SU-DHL-6 (cell line): ENCODE measurements around the gene PRKD2.

Experiments
- H2AFZ ChIP-seq: fragments of 200-600 bp; sonication (generic); 2 replicates; pipeline ENCODE4 v1.6.1; 2014; ENCODE audit warnings: low read depth, mild to moderate bottlenecking, moderate library complexity, mixed read lengths, antibody characterized with exemption, low read length; ENCODE audit not compliant: severe bottlenecking
- H3F3A ChIP-seq: fragments of 200-600 bp; shearing (Covaris generic); 2 replicates; pipeline ENCODE4 v1.6.0; 2016; ENCODE audit warnings: antibody characterized with exemption, mild to moderate bottlenecking; ENCODE audit not compliant: insufficient read depth
- H3K27ac ChIP-seq: fragments of 200-600 bp; sonication (generic); 2 replicates; pipeline ENCODE4 v1.5.1; 2016; ENCODE audit warnings: low read depth, mild to moderate bottlenecking, low read length, moderate library complexity, mixed read lengths
- H3K27me3 ChIP-seq: fragments of 200-600 bp; sonication (generic), shearing (Covaris generic); 2 replicates; pipeline ENCODE4 v1.6.0; 2014; ENCODE audit warnings: mild to moderate bottlenecking, low read length
- H3K36me3 ChIP-seq: fragments of 200-600 bp; sonication (generic); 2 replicates; pipeline ENCODE4 v1.6.1; 2014; ENCODE audit warnings: mild to moderate bottlenecking, low read length, mixed read lengths
- H3K4me2 ChIP-seq: fragments of 300-600, 200-600 bp; shearing (Covaris generic), sonication (generic); 2 replicates; pipeline ENCODE4 v1.6.0; 2014; ENCODE audit warnings: low read length, low read depth, mild to moderate bottlenecking; ENCODE audit not compliant: poor library complexity, severe bottlenecking
- H3K4me3 ChIP-seq: fragments of 200-600 bp; sonication (generic); 2 replicates; pipeline ENCODE4 v1.5.1; 2014; ENCODE audit warnings: antibody characterized with exemption, low read length, mild to moderate bottlenecking, mixed read lengths; ENCODE audit not compliant: insufficient read depth, poor library complexity, severe bottlenecking
- H3K79me2 ChIP-seq: fragments of 200-600 bp; sonication (generic); 2 replicates; pipeline ENCODE4 v1.6.1; 2014; ENCODE audit warnings: mild to moderate bottlenecking, low read length, moderate library complexity; ENCODE audit not compliant: insufficient read depth
- H3K9ac ChIP-seq: fragments of 200-600 bp; sonication (generic); 2 replicates; pipeline ENCODE4 v1.7.0; 2014; ENCODE audit warnings: mild to moderate bottlenecking, low read length
- H3K9me2 ChIP-seq: fragments of 200-600 bp; sonication (generic); replicated peaks from 2 replicates; pipeline ENCODE4 v1.6.1; 2014; ENCODE audit warnings: low read length; ENCODE audit not compliant: insufficient read depth
- H3K9me3 ChIP-seq: fragments of 200-600 bp; sonication (generic); 2 replicates; pipeline ENCODE4 v1.6.1; 2014; ENCODE audit warnings: low read length, mixed read lengths; ENCODE audit not compliant: insufficient read depth
- H4K20me1 ChIP-seq: fragments of 200-600 bp; sonication (generic); 2 replicates; pipeline ENCODE4 v1.6.1; 2014; ENCODE audit warnings: low read depth, mild to moderate bottlenecking, antibody characterized with exemption, low read length, moderate library complexity, mixed read lengths
- EZH2phosphoT487 ChIP-seq: fragments of 200-600 bp; sonication (generic), shearing (Covaris generic); conservative IDR thresholded peaks from 2 replicates; pipeline ENCODE4 v1.6.1; 2018; ENCODE audit warnings: mild to moderate bottlenecking, antibody characterized with exemption, low read length, moderate library complexity, mixed read lengths
- TF ChIP-seq, protein P1 (sequence below): fragments of 200-600 bp; sonication (generic); IDR thresholded peaks from one replicate; pipeline ENCODE4 v1.5.1; 2017; ENCODE audit warnings: antibody characterized with exemption, mild to moderate bottlenecking, low read length, moderate library complexity; ENCODE audit not compliant: insufficient read depth, poor library complexity, severe bottlenecking

Gene PRKD2

DNA sequence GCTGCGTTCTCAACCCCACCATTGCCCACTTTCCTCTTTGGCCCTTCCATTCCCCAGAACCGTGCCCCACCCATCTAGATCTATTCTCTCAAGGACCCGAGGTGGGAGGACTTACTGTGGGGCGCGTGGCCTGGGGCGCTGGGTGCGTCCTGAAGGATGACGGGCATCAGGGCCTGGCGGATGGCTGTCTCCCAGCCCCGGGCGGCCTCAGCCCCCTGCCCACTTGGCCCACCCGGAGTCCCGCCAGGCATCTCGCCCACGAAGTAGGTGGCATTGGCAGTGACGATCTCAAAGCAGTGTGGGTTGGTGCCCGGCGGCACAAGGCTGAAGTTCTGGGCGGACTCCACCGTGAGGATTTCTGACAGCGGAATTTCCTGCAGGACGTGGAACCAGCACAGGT is 23.2 kb downstream of the PRKD2 start:
- Histone ChIP-seq H3K27ac (no peak overlapping the region), H3K9me3 (no peaks in the 10 kb centered on the region), H3K4me3 (no peak overlapping the region), H3F3A (no peaks in the 10 kb centered on the region), H3K9ac (no peak overlapping the region), H3K9me2 (no peaks in the 10 kb centered on the region), H3K36me3 (peaks cover 17% of the 10 kb centered on the region), H3K4me2 (no peak overlapping the region), H2AFZ (no peak overlapping the region), H3K79me2 (no peaks in the 10 kb centered on the region), H3K27me3 (no peaks in the 10 kb centered on the region), H4K20me1 (no peaks in the 10 kb centered on the region)
- TF ChIP-seq EZH2phosphoT487: no peak
- TF ChIP-seq, protein P1, sequence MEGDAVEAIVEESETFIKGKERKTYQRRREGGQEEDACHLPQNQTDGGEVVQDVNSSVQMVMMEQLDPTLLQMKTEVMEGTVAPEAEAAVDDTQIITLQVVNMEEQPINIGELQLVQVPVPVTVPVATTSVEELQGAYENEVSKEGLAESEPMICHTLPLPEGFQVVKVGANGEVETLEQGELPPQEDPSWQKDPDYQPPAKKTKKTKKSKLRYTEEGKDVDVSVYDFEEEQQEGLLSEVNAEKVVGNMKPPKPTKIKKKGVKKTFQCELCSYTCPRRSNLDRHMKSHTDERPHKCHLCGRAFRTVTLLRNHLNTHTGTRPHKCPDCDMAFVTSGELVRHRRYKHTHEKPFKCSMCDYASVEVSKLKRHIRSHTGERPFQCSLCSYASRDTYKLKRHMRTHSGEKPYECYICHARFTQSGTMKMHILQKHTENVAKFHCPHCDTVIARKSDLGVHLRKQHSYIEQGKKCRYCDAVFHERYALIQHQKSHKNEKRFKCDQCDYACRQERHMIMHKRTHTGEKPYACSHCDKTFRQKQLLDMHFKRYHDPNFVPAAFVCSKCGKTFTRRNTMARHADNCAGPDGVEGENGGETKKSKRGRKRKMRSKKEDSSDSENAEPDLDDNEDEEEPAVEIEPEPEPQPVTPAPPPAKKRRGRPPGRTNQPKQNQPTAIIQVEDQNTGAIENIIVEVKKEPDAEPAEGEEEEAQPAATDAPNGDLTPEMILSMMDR: no peak

DNA sequence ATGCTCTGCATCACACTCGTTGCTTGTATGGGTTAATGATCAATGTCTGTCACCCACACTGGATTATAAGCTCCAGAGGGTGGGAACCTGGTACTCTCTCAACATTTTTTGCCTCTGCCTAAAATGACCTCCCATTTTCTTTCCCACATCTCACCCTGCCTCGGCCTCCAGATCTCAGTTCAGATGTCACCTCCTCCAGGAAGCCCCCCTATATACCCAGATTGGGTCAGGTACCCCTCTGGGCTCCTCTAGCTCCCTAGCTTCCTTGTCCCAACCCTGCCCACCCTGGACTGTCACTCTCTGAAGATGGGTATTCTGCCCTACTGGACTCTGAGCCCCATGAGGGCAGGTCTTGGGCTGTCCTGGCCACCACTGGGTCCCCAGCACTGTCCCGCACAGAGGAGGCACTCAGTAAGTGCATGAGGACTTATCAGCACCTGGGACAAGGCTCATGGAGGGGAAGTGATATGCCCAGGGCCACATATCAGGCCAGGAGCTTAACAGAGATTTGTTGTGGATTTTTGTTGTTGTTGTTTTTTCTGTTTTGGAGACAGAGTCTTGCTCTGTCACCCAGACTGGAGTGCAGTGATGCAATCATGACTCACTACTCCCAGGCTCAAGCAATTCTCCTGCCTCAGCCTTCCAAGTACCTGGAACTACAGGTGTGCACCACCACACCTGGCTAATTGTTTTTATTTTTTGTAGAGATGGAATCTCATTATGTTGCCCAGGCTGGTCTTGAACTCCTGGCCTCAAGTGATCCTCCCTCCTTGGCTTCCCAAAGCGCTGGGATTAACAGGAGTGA is 23.8 kb downstream of the PRKD2 start:
- Histone ChIP-seq H3K36me3 (peaks cover 17% of the 10 kb centered on the region), H3K9me3 (no peaks in the 10 kb centered on the region), H3K79me2 (no peaks in the 10 kb centered on the region), H4K20me1 (no peaks in the 10 kb centered on the region), H3K4me2 (no peak overlapping the region), H2AFZ (no peak overlapping the region), H3K9ac (no peak overlapping the region), H3K27ac (no peak overlapping the region), H3K4me3 (no peak overlapping the region), H3F3A (no peaks in the 10 kb centered on the region), H3K27me3 (no peaks in the 10 kb centered on the region), H3K9me2 (no peaks in the 10 kb centered on the region)
- TF ChIP-seq, protein P1: no peak
- TF ChIP-seq EZH2phosphoT487: no peak

DNA sequence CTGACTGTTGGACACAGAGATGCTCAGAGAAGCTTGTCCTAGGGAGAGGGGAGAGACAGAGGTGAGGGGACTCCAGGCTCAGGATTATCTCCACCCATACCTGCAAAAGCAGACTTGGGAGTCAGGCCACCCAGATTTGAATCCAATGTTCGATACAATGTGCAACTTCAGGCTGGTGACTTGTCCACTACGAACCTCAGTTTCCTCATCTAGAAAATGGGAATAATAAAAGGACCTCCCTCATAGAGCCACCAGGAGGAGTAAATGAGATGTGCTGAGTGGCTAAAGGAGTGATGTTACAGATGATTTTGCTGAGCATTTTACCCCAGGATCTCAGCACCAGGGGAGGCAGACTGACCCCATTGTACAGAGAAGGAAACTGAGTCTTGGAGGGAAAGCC is 25.0 kb downstream of the PRKD2 start:
- Histone ChIP-seq H3K9ac (no peak overlapping the region), H3F3A (no peaks in the 10 kb centered on the region), H2AFZ (no peak overlapping the region), H3K27me3 (no peaks in the 10 kb centered on the region), H3K4me2 (no peak overlapping the region), H3K36me3 (peaks cover 17% of the 10 kb centered on the region), H3K79me2 (no peaks in the 10 kb centered on the region), H3K27ac (no peak overlapping the region), H4K20me1 (no peaks in the 10 kb centered on the region), H3K9me2 (no peaks in the 10 kb centered on the region), H3K9me3 (no peaks in the 10 kb centered on the region), H3K4me3 (no peak overlapping the region)
- TF ChIP-seq EZH2phosphoT487: no peak
- TF ChIP-seq, protein P1: no peak
